ENCODE measurements around the gene EAF1.

- TF ChIP-seq, protein P1, sequence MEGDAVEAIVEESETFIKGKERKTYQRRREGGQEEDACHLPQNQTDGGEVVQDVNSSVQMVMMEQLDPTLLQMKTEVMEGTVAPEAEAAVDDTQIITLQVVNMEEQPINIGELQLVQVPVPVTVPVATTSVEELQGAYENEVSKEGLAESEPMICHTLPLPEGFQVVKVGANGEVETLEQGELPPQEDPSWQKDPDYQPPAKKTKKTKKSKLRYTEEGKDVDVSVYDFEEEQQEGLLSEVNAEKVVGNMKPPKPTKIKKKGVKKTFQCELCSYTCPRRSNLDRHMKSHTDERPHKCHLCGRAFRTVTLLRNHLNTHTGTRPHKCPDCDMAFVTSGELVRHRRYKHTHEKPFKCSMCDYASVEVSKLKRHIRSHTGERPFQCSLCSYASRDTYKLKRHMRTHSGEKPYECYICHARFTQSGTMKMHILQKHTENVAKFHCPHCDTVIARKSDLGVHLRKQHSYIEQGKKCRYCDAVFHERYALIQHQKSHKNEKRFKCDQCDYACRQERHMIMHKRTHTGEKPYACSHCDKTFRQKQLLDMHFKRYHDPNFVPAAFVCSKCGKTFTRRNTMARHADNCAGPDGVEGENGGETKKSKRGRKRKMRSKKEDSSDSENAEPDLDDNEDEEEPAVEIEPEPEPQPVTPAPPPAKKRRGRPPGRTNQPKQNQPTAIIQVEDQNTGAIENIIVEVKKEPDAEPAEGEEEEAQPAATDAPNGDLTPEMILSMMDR (conservative IDR thresholded peaks at IDR 0.05; ENCODE audit: low read length): no peak
- TF ChIP-seq EZH2phosphoT487 (IDR thresholded peaks at IDR 0.05; ENCODE audit: borderline replicate concordance, low read depth, low read length): no peak
Observed at GRCh38 chr3:15456321-15456720, 28.9 kb downstream of the EAF1 start.

Data from OCI-LY7 (cell line).